AG09319 (cell line): ENCODE results near the gene ARRDC2.

ENCODE experiments used
- DNase-seq: peaks from one replicate; pipeline ENCODE4 v3.0.0-alpha.2; 2010; ENCODE audit warnings: low read depth; ENCODE audit errors: extremely low read depth
- TF ChIP-seq, protein P1 (sequence below): IDR thresholded peaks from 2 replicates; pipeline ENCODE4 v1.5.1; 2011; ENCODE audit warnings: low read depth, mild to moderate bottlenecking, inconsistent platforms, low read length, moderate library complexity

ARRDC2 gene

DNA sequence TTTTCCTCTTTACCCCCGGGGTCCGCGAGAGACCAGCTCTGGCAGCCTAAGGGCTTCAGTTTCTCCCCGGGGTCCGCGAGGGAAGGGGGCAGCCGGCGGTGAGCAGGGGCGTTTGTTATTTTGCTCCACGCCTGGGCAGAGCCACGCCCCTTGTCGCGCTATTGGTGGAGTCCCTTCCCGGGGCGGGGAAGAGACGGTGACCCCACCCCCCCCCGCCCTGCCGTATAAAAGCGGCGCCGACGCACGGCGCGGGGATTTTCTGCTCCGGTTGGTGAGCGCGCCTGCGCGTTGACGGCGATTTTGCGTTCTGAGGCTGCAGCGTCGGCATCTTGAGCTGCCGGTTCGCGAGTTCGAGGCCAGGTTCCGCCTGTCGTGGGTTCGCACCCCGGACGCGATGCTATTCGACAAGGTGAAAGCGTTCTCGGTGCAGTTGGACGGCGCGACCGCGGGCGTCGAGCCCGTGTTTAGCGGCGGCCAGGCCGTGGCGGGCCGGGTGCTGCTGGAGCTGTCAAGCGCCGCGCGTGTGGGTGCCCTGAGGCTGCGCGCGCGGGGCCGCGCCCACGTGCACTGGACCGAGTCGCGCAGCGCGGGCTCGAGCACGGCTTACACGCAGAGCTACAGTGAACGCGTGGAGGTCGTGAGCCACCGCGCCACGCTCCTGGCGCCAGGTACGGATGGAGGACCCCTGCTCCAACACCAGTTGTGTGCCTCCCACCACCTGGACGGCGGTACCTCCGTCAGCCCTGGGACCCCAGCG, at the start of gene ARRDC2:
Gene ARRDC2 (plus strand): TSS at position 254 of the 757 bp plus-strand sequence. CDS start 141 bp downstream, at position 395.
- peak; percentile 74 for DNase-seq
- TF ChIP-seq, protein P1, sequence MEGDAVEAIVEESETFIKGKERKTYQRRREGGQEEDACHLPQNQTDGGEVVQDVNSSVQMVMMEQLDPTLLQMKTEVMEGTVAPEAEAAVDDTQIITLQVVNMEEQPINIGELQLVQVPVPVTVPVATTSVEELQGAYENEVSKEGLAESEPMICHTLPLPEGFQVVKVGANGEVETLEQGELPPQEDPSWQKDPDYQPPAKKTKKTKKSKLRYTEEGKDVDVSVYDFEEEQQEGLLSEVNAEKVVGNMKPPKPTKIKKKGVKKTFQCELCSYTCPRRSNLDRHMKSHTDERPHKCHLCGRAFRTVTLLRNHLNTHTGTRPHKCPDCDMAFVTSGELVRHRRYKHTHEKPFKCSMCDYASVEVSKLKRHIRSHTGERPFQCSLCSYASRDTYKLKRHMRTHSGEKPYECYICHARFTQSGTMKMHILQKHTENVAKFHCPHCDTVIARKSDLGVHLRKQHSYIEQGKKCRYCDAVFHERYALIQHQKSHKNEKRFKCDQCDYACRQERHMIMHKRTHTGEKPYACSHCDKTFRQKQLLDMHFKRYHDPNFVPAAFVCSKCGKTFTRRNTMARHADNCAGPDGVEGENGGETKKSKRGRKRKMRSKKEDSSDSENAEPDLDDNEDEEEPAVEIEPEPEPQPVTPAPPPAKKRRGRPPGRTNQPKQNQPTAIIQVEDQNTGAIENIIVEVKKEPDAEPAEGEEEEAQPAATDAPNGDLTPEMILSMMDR, result no peak

DNA sequence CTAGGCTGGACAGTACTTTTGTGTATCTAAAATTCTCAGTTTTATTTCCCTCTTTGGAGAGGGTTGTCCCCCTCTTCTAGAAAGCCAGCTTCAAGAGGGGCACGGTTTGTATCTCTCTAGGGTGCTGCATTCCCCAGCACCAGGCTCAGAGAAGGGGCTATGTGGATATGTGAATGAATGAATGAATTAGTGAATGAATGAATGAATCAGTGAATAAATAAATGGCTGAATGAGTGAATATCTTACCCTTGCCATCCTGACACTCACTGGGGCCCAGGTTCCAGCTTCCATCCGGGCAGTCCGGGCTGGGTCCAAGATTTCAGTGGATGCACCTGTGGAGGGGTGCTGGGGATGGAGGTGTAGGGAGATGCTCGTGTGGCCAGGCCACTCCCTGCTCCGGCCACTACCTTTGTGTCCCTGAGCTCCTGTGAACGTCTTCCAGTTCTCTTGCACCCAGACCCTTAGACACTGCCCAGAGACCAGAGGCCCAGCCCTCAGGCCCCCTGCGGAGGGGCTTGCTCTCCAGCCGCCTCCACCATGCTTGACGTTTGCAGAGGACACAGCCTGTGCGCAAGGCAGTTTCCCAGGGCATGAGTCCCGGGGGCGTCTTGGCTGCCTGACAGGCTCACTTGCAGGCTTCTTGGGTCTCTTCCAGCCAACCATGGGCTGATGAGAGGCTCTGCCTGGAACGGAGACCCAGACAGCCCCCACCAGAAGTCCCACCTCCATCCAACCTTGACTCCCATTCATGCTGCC, 43.9 kb upstream of the ARRDC2 start:
- no peak for DNase-seq
- TF ChIP-seq, protein P1, result no peak

DNA sequence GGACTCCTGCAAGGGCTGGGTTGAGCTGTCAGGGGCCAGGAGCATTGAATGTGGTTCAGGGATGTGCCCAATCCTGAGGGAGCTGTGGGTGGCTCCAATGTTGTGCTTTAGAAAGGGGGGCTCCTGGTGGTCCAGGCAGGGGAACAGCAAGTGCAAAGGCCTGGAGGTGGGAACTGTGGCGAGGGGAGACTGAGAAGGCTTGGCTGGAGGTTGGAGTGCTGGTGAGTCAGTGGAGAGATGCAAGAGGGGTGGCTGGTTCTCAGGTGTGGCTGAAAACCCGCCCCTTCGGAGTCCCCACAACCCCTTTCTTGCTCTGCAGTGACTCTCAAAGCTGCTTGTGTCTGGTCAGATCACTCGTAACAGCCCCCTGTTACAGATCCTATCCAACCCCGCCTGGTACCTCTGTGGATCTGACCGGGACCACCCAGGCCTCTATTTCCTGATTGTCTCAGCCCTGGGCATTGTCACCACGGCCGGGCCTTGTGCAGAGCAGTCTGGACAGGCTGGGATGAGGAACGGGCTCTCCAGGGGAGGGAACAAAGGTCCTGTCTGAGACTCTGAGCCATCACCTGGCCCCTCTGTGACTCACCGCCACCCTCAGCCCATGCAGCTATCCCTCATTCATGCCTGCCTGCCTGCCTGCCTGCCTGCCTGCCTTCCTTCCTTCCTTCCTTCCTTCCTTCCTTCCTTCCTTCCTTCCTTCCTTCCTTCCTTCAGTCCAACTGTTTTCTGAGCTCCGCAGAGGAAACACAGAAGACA, 42.4 kb upstream of the ARRDC2 start:
- TF ChIP-seq, protein P1, result no peak
- no peak for DNase-seq

DNA sequence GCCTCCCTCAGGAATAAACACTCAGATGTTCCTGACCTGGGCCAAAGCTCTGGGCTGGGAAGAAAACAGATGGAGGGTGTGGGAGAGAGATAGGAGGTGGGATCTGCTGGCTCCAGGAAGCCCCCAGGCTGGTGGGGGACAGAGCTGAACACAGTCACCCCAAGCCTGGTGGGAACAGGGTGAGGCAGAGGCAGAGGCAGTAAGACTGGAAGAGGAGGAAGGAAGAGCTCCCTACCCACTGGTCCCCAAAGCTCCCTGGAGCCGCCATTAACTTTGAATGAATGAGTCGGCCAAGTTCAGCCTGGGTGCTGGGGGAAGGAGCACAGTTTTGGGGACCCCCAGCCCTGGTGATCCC, 41.9 kb upstream of the ARRDC2 start:
- TF ChIP-seq, protein P1, result no peak
- no peak for DNase-seq

DNA sequence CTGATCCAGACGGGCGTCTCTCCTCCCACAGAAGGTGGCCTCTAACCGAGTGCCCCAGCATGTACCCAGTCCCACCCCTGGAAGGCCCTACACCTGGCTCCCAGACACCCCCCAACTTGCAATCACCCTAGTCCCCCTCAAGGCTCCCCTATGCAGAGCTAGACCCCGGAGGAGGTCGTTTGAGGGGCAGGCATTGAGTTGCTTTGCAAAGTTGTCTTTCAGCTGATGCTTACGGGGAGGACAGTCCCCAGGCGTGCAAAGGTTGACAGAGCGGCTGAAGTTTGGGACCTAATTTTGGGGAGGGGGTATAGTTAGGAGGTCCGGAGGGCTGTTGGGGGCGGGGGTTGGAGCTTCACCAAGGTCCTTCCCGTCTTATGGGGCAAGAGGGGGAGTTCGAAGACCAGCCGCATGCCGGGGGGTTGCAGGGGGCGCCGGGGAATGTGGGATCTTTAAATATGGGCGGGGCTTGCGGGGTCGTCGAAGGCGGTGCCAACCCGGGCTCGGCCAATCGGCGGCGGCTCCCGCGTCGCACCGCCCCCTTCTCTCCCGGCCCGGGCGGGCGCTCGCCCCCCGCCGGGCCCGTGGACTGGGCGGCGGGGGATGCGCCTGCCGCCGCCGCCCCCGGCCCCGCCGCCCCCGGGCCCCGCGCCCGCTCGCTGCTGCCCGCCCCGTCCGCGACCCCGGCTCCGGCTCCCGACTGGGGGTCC, 41.3 kb upstream of the ARRDC2 start, which contains the start of gene KCNN1:
Gene KCNN1 (plus strand): TSS at position 558 of the 707 bp plus-strand sequence. CDS start 6,782 bp downstream, outside the sequence.
- DNase-seq, result no peak
- TF ChIP-seq, protein P1, result no peak

DNA sequence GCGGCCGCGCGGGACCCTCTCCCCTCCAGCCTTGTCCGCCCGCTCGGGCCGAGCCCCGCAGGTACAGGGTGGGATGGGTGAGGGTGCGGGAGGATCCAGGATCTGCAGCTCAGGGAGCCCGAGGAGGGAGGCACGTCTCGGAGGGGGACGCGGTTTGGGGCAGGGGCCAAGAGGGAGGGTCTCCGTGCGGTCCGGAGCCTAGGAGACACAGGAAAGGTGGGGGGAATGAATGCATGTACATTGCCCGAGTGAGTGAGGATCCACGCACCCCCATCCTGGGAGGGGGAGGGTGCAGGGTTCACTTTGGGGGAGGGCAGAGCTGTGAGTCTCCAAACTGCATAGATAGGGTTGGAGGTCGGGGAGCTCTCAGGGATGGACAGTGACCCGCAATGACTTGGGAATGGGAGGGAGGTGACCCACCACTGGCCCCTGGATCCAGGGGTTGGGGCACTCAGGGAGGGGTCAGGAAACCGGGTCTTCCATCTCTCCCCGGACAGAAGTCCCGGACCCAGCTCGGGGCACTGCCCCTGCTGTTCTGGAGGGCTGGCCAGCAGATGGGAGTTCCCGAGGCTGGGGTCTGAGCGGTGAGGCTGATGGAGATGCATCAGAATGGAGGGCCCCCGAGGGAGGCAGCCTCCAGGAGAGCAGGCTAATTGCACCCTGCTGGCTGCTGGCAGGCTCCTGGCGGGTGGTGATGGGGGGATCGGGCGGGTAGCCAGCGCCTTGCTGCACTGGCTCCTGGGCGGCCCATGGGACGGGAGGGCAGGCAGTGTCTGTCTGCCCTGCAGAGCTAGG, 40.5 kb upstream of the ARRDC2 start:
- no peak for DNase-seq
- TF ChIP-seq, protein P1, result no peak
